Measurements from ENCODE around the gene SBF2.

Gene SBF2

DNA sequence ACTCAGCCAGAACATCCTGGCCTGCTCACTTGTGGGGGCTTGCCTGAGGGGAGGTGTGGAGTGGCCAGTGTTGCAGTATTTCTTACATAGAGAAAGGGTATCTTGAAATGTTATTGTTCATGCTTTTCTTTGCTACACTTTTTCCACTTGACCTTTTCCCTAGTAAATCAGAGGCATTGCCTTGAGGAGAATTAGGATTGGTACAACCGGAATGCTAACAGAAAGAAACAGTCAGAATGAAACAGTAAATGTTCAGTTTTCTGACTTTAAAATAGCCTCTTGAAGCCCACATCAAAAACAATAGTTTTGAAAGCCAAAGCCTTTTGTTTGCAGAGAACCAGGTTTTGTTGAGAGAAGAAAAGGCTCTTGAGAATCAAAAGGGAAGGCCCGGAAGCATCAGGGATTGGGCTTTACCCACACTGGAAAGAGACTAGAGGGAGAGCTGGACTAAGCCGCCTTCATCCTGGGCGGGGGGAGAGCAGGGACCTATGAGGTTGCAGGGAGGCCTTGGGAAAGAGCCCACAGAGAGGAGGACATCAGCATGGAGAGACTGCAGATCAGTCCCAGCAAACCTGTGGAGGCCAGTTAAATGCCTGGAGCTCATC lies 23.2 kb upstream of the SBF2 start:
- TF ChIP-seq, protein P1, sequence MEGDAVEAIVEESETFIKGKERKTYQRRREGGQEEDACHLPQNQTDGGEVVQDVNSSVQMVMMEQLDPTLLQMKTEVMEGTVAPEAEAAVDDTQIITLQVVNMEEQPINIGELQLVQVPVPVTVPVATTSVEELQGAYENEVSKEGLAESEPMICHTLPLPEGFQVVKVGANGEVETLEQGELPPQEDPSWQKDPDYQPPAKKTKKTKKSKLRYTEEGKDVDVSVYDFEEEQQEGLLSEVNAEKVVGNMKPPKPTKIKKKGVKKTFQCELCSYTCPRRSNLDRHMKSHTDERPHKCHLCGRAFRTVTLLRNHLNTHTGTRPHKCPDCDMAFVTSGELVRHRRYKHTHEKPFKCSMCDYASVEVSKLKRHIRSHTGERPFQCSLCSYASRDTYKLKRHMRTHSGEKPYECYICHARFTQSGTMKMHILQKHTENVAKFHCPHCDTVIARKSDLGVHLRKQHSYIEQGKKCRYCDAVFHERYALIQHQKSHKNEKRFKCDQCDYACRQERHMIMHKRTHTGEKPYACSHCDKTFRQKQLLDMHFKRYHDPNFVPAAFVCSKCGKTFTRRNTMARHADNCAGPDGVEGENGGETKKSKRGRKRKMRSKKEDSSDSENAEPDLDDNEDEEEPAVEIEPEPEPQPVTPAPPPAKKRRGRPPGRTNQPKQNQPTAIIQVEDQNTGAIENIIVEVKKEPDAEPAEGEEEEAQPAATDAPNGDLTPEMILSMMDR (conservative IDR thresholded peaks at IDR 0.05; ENCODE audit: low read depth, low read length): no peak
- DNase-seq (ENCODE audit: low read depth): no peak
- no peak overlapping the region for H3K4me3 ChIP-seq (ENCODE audit: low read length)

DNA sequence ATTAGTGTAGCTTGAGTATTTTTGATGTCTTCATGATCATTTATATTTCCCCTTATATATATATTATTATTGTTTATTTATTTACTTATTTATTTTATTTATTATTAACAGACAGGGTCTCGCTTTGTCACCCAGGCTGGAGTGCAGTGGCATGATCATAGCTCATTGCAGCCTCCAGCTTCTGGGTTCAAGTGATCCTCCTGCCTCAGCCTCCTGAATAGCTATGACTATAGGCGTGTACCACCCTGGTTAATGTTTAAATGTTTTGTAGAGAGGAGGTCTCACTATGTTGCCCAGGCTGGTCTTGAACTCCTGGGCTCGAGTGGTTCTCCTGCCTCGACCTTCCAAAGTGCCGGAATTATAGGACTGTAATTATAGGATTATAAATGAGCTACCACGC lies 21.1 kb upstream of the SBF2 start:
- TF ChIP-seq, protein P1 (conservative IDR thresholded peaks at IDR 0.05; ENCODE audit: low read depth, low read length): no peak
- DNase-seq (ENCODE audit: low read depth): no peak
- H3K4me3 ChIP-seq (ENCODE audit: low read length): no peak overlapping the region

DNA sequence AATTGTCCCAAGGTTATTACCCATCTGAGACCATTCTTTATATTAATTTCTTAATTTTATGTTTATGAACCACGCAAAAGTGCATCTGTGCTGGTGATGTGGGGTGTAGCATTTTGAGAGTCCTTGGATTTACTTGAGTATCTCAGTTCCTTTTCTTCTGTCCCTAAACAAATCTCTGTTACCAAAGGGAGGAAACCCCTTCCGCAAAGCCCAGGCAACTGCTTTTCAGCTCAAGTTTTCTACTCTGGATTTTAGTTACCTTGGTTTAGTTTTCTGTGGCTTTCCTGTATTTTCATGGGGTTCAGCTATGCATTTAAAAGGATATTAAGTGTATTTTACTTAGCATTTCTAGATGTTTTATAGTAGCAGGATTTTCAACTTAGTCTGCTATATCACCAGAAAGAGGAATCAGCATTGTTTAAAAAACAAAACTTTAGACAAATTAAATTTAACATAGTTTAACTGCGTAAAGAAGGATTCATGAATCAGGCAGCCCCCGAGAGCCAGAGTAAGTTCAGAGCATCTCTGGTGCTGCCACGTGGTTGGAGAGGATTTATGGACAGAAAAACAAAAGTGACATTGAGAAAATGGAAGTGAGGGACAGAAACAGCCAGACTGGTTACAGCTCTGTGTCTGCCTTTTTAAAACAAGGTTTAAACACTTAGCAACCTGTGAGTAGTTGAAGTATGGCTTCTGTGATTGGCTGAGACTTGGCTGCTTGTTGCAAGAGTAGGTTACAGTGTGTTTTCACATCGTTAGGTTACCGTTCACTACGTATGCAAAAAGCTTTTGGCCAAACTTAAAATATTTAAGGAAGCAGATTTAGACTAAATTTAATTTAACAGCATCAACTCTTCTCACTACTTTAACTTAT lies 20.4 kb upstream of the SBF2 start:
- H3K4me3 ChIP-seq (ENCODE audit: low read length): no peak overlapping the region
- no peak for DNase-seq (ENCODE audit: low read depth)

GRCh38 chr11:10311802-10312201 lies 17.8 kb upstream of the SBF2 start:
- no peak for DNase-seq (ENCODE audit: low read depth)
- H3K4me3 ChIP-seq (ENCODE audit: low read length): no peak overlapping the region
- TF ChIP-seq, protein P1 (conservative IDR thresholded peaks at IDR 0.05; ENCODE audit: low read depth, low read length): no peak

More for the DNA sequence above, 20.4 kb upstream of the SBF2 start:
- TF ChIP-seq, protein P1 (conservative IDR thresholded peaks at IDR 0.05; ENCODE audit: low read depth, low read length): no peak

- no peak overlapping the region for H3K4me3 ChIP-seq (ENCODE audit: low read length)
- DNase-seq (ENCODE audit: low read depth): no peak
- TF ChIP-seq, protein P1 (conservative IDR thresholded peaks at IDR 0.05; ENCODE audit: low read depth, low read length): no peak
Observed at GRCh38 chr11:10310301-10310841, 16.4 kb upstream of the SBF2 start.

GRCh38 chr11:10309163-10310093 lies 15.4 kb upstream of the SBF2 start:
- TF ChIP-seq, protein P1 (conservative IDR thresholded peaks at IDR 0.05; ENCODE audit: low read depth, low read length): no peak
- no peak overlapping the region for H3K4me3 ChIP-seq (ENCODE audit: low read length)
- DNase-seq (ENCODE audit: low read depth): no peak
